Hepatocyte (in vitro differentiated cells): ENCODE results near the gene ACTR3C.

Experiments used
- EZH2 ChIP-seq: fragments of 200-600 bp; sonication (generic); IDR thresholded peaks from 2 replicates; pipeline ENCODE4 v1.6.1; 2016; ENCODE audit warnings: antibody characterized with exemption, mild to moderate bottlenecking, borderline replicate concordance
- TF ChIP-seq, protein P1 (sequence below): fragments of 200-600 bp; sonication (generic); IDR thresholded peaks from 2 replicates; pipeline ENCODE4 v1.5.1; 2016; ENCODE audit warnings: antibody characterized with exemption, mild to moderate bottlenecking; ENCODE audit not compliant: poor library complexity

DNA sequence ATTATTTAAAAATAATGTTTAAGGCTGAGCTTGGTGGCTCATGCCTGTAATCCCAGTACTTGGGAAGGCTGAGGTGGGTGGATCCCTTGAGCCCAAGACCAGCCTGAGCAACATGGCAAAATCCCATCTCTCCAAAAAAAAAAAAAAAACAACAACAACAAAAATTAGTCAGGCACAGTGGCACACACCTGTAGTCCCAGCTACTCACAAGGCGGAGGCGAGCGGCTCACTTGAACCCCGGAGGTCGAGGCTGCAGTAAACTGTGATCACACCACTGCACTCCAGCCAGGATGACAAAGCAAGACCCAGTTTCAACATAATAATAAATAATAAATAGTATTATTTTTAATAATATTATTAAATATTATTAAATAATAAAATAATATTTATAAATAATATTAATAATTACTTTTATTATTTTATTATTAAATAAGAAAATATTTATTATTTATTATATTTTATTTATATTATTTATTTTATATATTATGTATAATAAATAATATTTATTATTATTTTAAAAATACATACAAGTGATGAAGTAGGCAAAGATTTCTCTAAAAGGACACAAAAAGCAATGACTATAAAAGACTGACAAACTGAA lies 8.6 kb downstream of the ACTR3C start:
- TF ChIP-seq, protein P1, sequence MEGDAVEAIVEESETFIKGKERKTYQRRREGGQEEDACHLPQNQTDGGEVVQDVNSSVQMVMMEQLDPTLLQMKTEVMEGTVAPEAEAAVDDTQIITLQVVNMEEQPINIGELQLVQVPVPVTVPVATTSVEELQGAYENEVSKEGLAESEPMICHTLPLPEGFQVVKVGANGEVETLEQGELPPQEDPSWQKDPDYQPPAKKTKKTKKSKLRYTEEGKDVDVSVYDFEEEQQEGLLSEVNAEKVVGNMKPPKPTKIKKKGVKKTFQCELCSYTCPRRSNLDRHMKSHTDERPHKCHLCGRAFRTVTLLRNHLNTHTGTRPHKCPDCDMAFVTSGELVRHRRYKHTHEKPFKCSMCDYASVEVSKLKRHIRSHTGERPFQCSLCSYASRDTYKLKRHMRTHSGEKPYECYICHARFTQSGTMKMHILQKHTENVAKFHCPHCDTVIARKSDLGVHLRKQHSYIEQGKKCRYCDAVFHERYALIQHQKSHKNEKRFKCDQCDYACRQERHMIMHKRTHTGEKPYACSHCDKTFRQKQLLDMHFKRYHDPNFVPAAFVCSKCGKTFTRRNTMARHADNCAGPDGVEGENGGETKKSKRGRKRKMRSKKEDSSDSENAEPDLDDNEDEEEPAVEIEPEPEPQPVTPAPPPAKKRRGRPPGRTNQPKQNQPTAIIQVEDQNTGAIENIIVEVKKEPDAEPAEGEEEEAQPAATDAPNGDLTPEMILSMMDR, result no peak
- no peak for TF ChIP-seq EZH2
